Measurements from ENCODE around the gene MEGF6. TPM values are rescaled to one million over a fixed set of nuclear protein-coding genes. Genes with fewer than 3 reads are reported as not detected.

The MEGF6 gene
- total and polyA plus RNA-seq, 4 donors: 17.7 to 54.2 (median 48.2) TPM

GRCh38 chr1:3451994-3452865, 159.1 kb downstream of the MEGF6 start:
- no peaks in the 10 kb centered on the region for H3K36me3 ChIP-seq (ENCODE audit: control insufficient read depth in 4 of 4, insufficient read depth in 4 of 4, low read length in 4 of 4)
- no peak overlapping the region for H3K9ac ChIP-seq (ENCODE audit: insufficient read depth in 1 of 2, low read length in 2 of 2)
- TF ChIP-seq CTCF (IDR thresholded peaks at IDR 0.05; ENCODE audit: control extremely low read depth, extremely low read depth): no peak
- no peak overlapping the region for H3K4me3 ChIP-seq
- WGBS, 2 donors: 67 to 75% methylated on average over 20 to 23 of the region's 23 CpGs
- ATAC-seq (ENCODE audit: insufficient read depth, low FRiP score) (no peak), DNase-seq (no peak)
- H3K4me1 ChIP-seq (ENCODE audit: control insufficient read depth in 5 of 5, insufficient read depth in 5 of 5, low read length in 5 of 5): peaks cover 0 to 9% (median 5%) of the 10 kb centered on the region in 5 donors
- peaks cover 0 to 3% (median 0%) of the 10 kb centered on the region in 3 donors for H3K27me3 ChIP-seq (ENCODE audit: control insufficient read depth in 3 of 3, insufficient read depth in 3 of 3, low read length in 2 of 3)
- no peak overlapping the region for H3K27ac ChIP-seq (ENCODE audit: low read depth in 1 of 2, low read length in 1 of 2)
- H3K9me3 ChIP-seq (ENCODE audit: control insufficient read depth in 4 of 4, insufficient read depth in 3 of 4, low read length in 3 of 4): peaks cover 0 to 3% (median 0%) of the 10 kb centered on the region in 4 donors

GRCh38 chr1:3450983-3451382, 160.3 kb downstream of the MEGF6 start:
- WGBS, 2 donors: 65 to 70% methylated on average over 12 of the region's 12 CpGs
- peaks cover 0 to 3% (median 0%) of the 10 kb centered on the region in 4 donors for H3K9me3 ChIP-seq (ENCODE audit: control insufficient read depth in 4 of 4, insufficient read depth in 3 of 4, low read length in 3 of 4)
- no peak for ATAC-seq (ENCODE audit: insufficient read depth, low FRiP score)
- no peak overlapping the region for H3K4me3 ChIP-seq
- peaks cover 0 to 6% (median 2%) of the 10 kb centered on the region in 5 donors for H3K4me1 ChIP-seq (ENCODE audit: control insufficient read depth in 5 of 5, insufficient read depth in 5 of 5, low read length in 5 of 5)
- DNase-seq: no peak
- TF ChIP-seq CTCF (IDR thresholded peaks at IDR 0.05; ENCODE audit: control extremely low read depth, extremely low read depth): no peak
- H3K27me3 ChIP-seq (ENCODE audit: control insufficient read depth in 3 of 3, insufficient read depth in 3 of 3, low read length in 2 of 3): peaks cover 0 to 3% (median 0%) of the 10 kb centered on the region in 3 donors
- no peak overlapping the region for H3K9ac ChIP-seq (ENCODE audit: insufficient read depth in 1 of 2, low read length in 2 of 2)
- H3K36me3 ChIP-seq (ENCODE audit: control insufficient read depth in 4 of 4, insufficient read depth in 4 of 4, low read length in 4 of 4): no peaks in the 10 kb centered on the region
- no peak overlapping the region for H3K27ac ChIP-seq (ENCODE audit: low read depth in 1 of 2, low read length in 1 of 2)

GRCh38 chr1:3450202-3450863, 161.0 kb downstream of the MEGF6 start:
- Histone ChIP-seq H3K9ac (ENCODE audit: insufficient read depth in 1 of 2, low read length in 2 of 2) (no peak overlapping the region), H3K27ac (ENCODE audit: low read depth in 1 of 2, low read length in 1 of 2) (no peak overlapping the region), H3K4me3 (no peak overlapping the region), H3K36me3 (ENCODE audit: control insufficient read depth in 4 of 4, insufficient read depth in 4 of 4, low read length in 4 of 4) (no peaks in the 10 kb centered on the region), H3K4me1 (ENCODE audit: control insufficient read depth in 5 of 5, insufficient read depth in 5 of 5, low read length in 5 of 5) (peaks cover 0 to 6% (median 2%) of the 10 kb centered on the region in 5 donors), H3K9me3 (ENCODE audit: control insufficient read depth in 4 of 4, insufficient read depth in 3 of 4, low read length in 3 of 4) (peaks cover 0 to 3% (median 0%) of the 10 kb centered on the region in 4 donors), H3K27me3 (ENCODE audit: control insufficient read depth in 3 of 3, insufficient read depth in 3 of 3, low read length in 2 of 3) (peaks cover 0 to 3% (median 0%) of the 10 kb centered on the region in 3 donors)
- no peak for DNase-seq
- no peak for TF ChIP-seq CTCF (IDR thresholded peaks at IDR 0.05; ENCODE audit: control extremely low read depth, extremely low read depth)
- ATAC-seq (ENCODE audit: insufficient read depth, low FRiP score): no peak
- 85 to 89% methylated on average over 9 of the region's 9 CpGs for WGBS, 2 donors
